PC-3 (cell line): ENCODE data around the gene HHAT.

Source experiments
- CTCF ChIP-seq: fragments of 300-600 bp; sonication (generic); conservative IDR thresholded peaks from 2 replicates; pipeline ENCODE4 v1.5.1; 2017; ENCODE audit warnings: antibody characterized with exemption, low read depth, mild to moderate bottlenecking, low read length
- EZH2 ChIP-seq: fragments of 300-600 bp; sonication (generic); IDR thresholded peaks from one replicate; pipeline ENCODE4 v1.6.1; 2017; ENCODE audit warnings: antibody characterized with exemption, mild to moderate bottlenecking, low read length; ENCODE audit not compliant: unreplicated experiment
- EZH2phosphoT487 ChIP-seq: fragments of 300-600 bp; sonication (generic); IDR thresholded peaks from 2 replicates; pipeline ENCODE4 v1.6.1; 2018; ENCODE audit warnings: mild to moderate bottlenecking, antibody characterized with exemption, low read length, borderline replicate concordance

DNA sequence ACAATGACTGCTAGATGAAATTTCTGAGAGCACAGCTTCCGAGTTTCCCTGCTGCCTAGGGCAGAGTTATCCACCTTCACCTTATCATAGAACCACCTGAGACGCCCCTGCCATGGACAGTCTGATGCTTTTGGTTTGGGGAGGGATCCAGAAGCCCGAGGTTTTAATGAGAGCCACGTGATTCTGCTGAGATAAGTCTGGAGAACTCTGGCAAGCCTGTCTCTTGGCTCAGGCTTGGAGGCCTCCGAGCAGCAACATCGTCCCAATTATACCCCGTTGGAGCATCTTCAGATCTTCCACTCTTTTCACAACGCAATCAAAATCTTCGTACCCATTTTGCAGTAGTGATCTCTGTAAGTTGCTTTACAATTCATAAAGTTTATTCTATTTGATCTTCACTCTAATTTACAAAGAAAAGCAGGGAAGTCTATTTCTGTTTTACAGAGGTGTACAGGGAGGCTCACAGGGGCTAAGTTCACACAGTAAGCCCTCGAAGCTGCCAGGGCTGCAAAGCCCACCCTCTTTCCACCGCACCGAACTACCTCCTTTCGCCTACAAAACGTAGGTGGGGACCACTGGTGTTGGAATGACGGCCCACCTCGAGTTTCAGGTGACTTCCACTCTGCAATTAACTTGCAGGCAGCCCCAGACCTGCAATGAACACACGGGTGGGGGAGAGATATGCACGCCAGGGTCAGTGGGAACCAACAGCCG lies 513 bp upstream of the HHAT start:
- no peak for TF ChIP-seq CTCF
- TF ChIP-seq EZH2, result no peak
- no peak for TF ChIP-seq EZH2phosphoT487
